WTC11 (cell line): ENCODE results near the gene MAPK14. TPM values are rescaled to one million over a fixed set of nuclear protein-coding genes. Genes with fewer than 3 reads are reported as not detected.

Source experiments
- ATAC-seq: fragments of 200-7000 bp; cut with Tn5 transposase; 2 replicates; pipeline ENCODE4 v1.10.0; 2021; ENCODE audit warnings: mild to moderate bottlenecking, moderate library complexity
- CTCF ChIA-PET: fragments of 300-600 bp; sonication (Branson Sonifier 250); formaldehyde crosslinking; loops from one replicate; lab custom pipeline; 2021; ENCODE audit warnings: antibody characterized with exemption; lab: Charles Lee
- POLR2A ChIA-PET: fragments of 350-600 bp; sonication (Branson Sonifier 250); formaldehyde crosslinking; loops from one replicate; lab custom pipeline; 2021; ENCODE audit warnings: antibody characterized with exemption; lab: Charles Lee
- DNase-seq: peaks from one replicate; pipeline ENCODE4 v3.0.0; 2021; ENCODE audit warnings: low spot score
- H3K27ac Mint-ChIP-seq: 2 replicates; pipeline ENCODE4 v1.8.0; 2021; ENCODE audit warnings: mixed read lengths
- H3K27me3 Mint-ChIP-seq: 2 replicates; pipeline ENCODE4 v1.8.0; 2021; ENCODE audit warnings: low read depth, mild to moderate bottlenecking, moderate library complexity, mixed read lengths
- H3K36me3 Mint-ChIP-seq: 2 replicates; pipeline ENCODE4 v1.8.0; 2021; ENCODE audit warnings: mixed read lengths
- H3K4me1 Mint-ChIP-seq: 2 replicates; pipeline ENCODE4 v1.8.0; 2022; ENCODE audit warnings: mixed read lengths
- H3K4me3 Mint-ChIP-seq: 2 replicates; pipeline ENCODE4 v1.8.0; 2021; ENCODE audit warnings: mild to moderate bottlenecking, moderate library complexity, mixed read lengths
- H3K9me3 Mint-ChIP-seq: 2 replicates; pipeline ENCODE4 v1.8.0; 2021; ENCODE audit warnings: mixed read lengths
- ATF1 ChIP-seq: sonication (generic); formaldehyde crosslinking; IDR thresholded peaks from 2 replicates; pipeline ENCODE4 v1.8.1; 2023; ENCODE audit warnings: mild to moderate bottlenecking, moderate library complexity, missing genetic modification reagents
- EMX1 ChIP-seq: fragments of 250-450 bp; sonication (Bioruptor Pico); IDR thresholded peaks from 2 replicates; pipeline ENCODE4 v1.8.0; 2021; ENCODE audit warnings: mild to moderate bottlenecking
- GTF2I ChIP-seq: fragments of 250-450 bp; sonication (Bioruptor Pico); conservative IDR thresholded peaks from 2 replicates; pipeline ENCODE4 v1.4.0; 2021; ENCODE audit warnings: mild to moderate bottlenecking
- JUN ChIP-seq: sonication (generic); formaldehyde crosslinking; IDR thresholded peaks from 2 replicates; pipeline ENCODE4 v1.8.0; 2023; ENCODE audit warnings: mild to moderate bottlenecking, missing genetic modification reagents
- KAT7 ChIP-seq: sonication (generic); formaldehyde crosslinking; IDR thresholded peaks from 2 replicates; pipeline ENCODE4 v1.8.1; 2023; ENCODE audit warnings: missing genetic modification reagents, mild to moderate bottlenecking, borderline replicate concordance
- MXD4 ChIP-seq: fragments of 250-450 bp; sonication (Bioruptor Pico); IDR thresholded peaks from 2 replicates; pipeline ENCODE4 v1.8.0; 2021; ENCODE audit warnings: mild to moderate bottlenecking, moderate library complexity, borderline replicate concordance
- NR2C2 ChIP-seq: sonication (generic); formaldehyde crosslinking; IDR thresholded peaks from 2 replicates; pipeline ENCODE4 v1.8.0; 2022; ENCODE audit warnings: mild to moderate bottlenecking, missing genetic modification reagents
- OVOL2 ChIP-seq: fragments of 250-450 bp; sonication (Bioruptor Pico); IDR thresholded peaks from 2 replicates; pipeline ENCODE4 v1.9.0; 2021; ENCODE audit warnings: mild to moderate bottlenecking, borderline replicate concordance
- RELA ChIP-seq: sonication (generic); formaldehyde crosslinking; IDR thresholded peaks from 2 replicates; pipeline ENCODE4 v1.8.1; 2022; ENCODE audit warnings: missing genetic modification reagents, mild to moderate bottlenecking, borderline replicate concordance
- RORB ChIP-seq: fragments of 250-450 bp; sonication (Bioruptor Pico); IDR thresholded peaks from 2 replicates; pipeline ENCODE4 v1.9.0; 2021; ENCODE audit warnings: mild to moderate bottlenecking
- SMAD3 ChIP-seq: sonication (generic); formaldehyde crosslinking; IDR thresholded peaks from 2 replicates; pipeline ENCODE4 v1.8.0; 2022; ENCODE audit warnings: missing genetic modification reagents, mild to moderate bottlenecking, borderline replicate concordance
- TCF7 ChIP-seq: sonication (generic); formaldehyde crosslinking; IDR thresholded peaks from 2 replicates; pipeline ENCODE4 v1.8.0; 2022; ENCODE audit warnings: mild to moderate bottlenecking, low read depth, missing genetic modification reagents, moderate library complexity
- TEAD1 ChIP-seq: sonication (generic); formaldehyde crosslinking; IDR thresholded peaks from 2 replicates; pipeline ENCODE4 v1.8.0; 2022; ENCODE audit warnings: mild to moderate bottlenecking, missing genetic modification reagents
- TP53 ChIP-seq: sonication (generic); formaldehyde crosslinking; IDR thresholded peaks from 2 replicates; pipeline ENCODE4 v1.8.1; 2023; ENCODE audit warnings: mild to moderate bottlenecking, missing genetic modification reagents
- ZNF219 ChIP-seq: sonication (generic); formaldehyde crosslinking; IDR thresholded peaks from 2 replicates; pipeline ENCODE4 v1.8.0; 2023; ENCODE audit warnings: missing genetic modification reagents, mild to moderate bottlenecking, borderline replicate concordance
- ZNF317 ChIP-seq: sonication (generic); formaldehyde crosslinking; IDR thresholded peaks from 2 replicates; pipeline ENCODE4 v1.8.1; 2023; ENCODE audit warnings: low read depth, mild to moderate bottlenecking, moderate library complexity, missing genetic modification reagents, borderline replicate concordance
- ZNF396 ChIP-seq: fragments of 250-450 bp; sonication (Bioruptor Pico); IDR thresholded peaks from 2 replicates; pipeline ENCODE4 v1.8.0; 2021; ENCODE audit warnings: mild to moderate bottlenecking, moderate library complexity, borderline replicate concordance
- total RNA-seq: library from RNA; stranded (reverse); gene quantifications from 3 replicates; pipeline ENCODE4 v1.2.3, GENCODE V29; 2021
- TF ChIP-seq, protein P1 (sequence below): sonication (generic); formaldehyde crosslinking; IDR thresholded peaks from 2 replicates; pipeline ENCODE4 v1.8.0; 2022; ENCODE audit warnings: mild to moderate bottlenecking, missing genetic modification reagents
- TF ChIP-seq, protein P2 (sequence below): sonication (generic); formaldehyde crosslinking; IDR thresholded peaks from 2 replicates; pipeline ENCODE4 v1.8.0; 2022; ENCODE audit warnings: mild to moderate bottlenecking, missing genetic modification reagents
- TF ChIP-seq, protein P3 (sequence below): sonication (generic); formaldehyde crosslinking; IDR thresholded peaks from 2 replicates; pipeline ENCODE4 v1.8.1; 2023; ENCODE audit warnings: mild to moderate bottlenecking, missing genetic modification reagents
- TF ChIP-seq, protein P4 (sequence below): fragments of 200-600 bp; IDR thresholded peaks from 2 replicates; pipeline ENCODE4 v1.8.0; 2022; ENCODE audit warnings: antibody characterized with exemption

Gene MAPK14
- total RNA-seq, 1 experiment from 2014 or later: 34.0 TPM

DNA sequence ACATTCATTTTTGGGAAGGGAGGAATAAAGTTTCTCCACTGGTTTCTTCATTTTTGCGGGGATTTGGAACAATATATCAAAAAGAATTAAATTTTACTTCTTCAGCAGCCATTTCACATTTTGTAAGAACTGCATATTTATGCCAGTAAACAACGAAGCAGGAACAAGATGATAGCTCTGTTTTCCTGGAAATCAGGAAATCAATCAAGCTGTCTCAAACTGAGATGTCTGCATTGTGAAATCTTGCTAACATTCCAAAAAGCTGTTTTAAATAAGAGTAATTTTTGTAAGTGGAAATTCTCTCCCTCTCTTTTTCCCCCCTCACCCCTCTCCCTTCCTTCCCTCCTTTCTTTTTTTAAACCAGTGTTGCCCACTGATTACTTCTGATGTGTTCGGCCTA, 122.7 kb downstream of the MAPK14 start:
- no peak overlapping the region for H3K27ac Mint-ChIP-seq
- peaks cover 50% of the 10 kb centered on the region for H3K9me3 Mint-ChIP-seq
- TF ChIP-seq TP53 (CRISPR knock-in tag): no peak
- no peak for TF ChIP-seq ZNF219 (CRISPR knock-in tag)
- no peak for TF ChIP-seq MXD4
- TF ChIP-seq ZNF317: no peak
- TF ChIP-seq EMX1 (CRISPR knock-in tag): no peak
- TF ChIP-seq ZNF396 (CRISPR knock-in tag): no peak
- no peak for TF ChIP-seq GTF2I (CRISPR knock-in tag)
- TF ChIP-seq, all 79 proteins: peak for 0
- peaks cover 17% of the 10 kb centered on the region for H3K36me3 Mint-ChIP-seq
- peaks cover 12% of the 10 kb centered on the region for H3K4me1 Mint-ChIP-seq
- CTCF ChIA-PET: no interaction called here
- H3K4me3 Mint-ChIP-seq: no peak overlapping the region
- DNase-seq (no peak), ATAC-seq (no peak)
- peaks cover 5% of the 10 kb centered on the region for H3K27me3 Mint-ChIP-seq
- POLR2A ChIA-PET: no interaction called here

DNA sequence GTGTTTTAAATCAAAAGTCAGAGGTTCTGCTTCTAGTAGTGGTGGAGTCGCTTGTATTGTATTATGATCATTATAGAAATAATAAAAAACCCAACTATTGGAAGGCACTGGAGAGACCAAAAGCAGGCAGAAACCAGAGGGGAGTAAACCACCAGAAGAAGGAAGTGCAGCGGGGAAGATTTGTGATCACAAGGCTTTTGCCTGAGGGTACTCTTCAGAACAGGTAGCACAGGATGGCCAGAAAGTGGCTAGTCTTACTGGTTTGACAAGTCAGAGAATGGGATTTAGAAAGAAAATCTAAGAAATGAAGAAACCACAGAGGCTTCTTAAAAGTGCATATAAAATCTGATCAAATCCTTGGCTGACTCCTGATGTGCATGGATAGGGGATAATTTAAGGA, 126.7 kb downstream of the MAPK14 start:
- H3K36me3 Mint-ChIP-seq: peaks cover 20% of the 10 kb centered on the region
- H3K9me3 Mint-ChIP-seq: peaks cover 41% of the 10 kb centered on the region
- no peaks in the 10 kb centered on the region for H3K27me3 Mint-ChIP-seq
- ChIA-PET POLR2A (no interaction called here), CTCF (no interaction called here)
- ATAC-seq (no peak), DNase-seq (no peak)
- TF ChIP-seq, protein P1, sequence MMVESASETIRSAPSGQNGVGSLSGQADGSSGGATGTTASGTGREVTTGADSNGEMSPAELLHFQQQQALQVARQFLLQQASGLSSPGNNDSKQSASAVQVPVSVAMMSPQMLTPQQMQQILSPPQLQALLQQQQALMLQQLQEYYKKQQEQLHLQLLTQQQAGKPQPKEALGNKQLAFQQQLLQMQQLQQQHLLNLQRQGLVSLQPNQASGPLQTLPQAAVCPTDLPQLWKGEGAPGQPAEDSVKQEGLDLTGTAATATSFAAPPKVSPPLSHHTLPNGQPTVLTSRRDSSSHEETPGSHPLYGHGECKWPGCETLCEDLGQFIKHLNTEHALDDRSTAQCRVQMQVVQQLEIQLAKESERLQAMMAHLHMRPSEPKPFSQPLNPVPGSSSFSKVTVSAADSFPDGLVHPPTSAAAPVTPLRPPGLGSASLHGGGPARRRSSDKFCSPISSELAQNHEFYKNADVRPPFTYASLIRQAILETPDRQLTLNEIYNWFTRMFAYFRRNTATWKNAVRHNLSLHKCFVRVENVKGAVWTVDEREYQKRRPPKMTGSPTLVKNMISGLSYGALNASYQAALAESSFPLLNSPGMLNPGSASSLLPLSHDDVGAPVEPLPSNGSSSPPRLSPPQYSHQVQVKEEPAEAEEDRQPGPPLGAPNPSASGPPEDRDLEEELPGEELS (CRISPR knock-in tag): no peak
- TF ChIP-seq RORB (CRISPR knock-in tag) (no peak), TCF7 (no peak), OVOL2 (CRISPR knock-in tag) (no peak), RELA (CRISPR knock-in tag) (no peak)
- TF ChIP-seq, protein P2, sequence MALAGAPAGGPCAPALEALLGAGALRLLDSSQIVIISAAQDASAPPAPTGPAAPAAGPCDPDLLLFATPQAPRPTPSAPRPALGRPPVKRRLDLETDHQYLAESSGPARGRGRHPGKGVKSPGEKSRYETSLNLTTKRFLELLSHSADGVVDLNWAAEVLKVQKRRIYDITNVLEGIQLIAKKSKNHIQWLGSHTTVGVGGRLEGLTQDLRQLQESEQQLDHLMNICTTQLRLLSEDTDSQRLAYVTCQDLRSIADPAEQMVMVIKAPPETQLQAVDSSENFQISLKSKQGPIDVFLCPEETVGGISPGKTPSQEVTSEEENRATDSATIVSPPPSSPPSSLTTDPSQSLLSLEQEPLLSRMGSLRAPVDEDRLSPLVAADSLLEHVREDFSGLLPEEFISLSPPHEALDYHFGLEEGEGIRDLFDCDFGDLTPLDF: no peak
- no peak overlapping the region for H3K27ac Mint-ChIP-seq
- peaks cover 8% of the 10 kb centered on the region for H3K4me1 Mint-ChIP-seq
- no peak overlapping the region for H3K4me3 Mint-ChIP-seq

DNA sequence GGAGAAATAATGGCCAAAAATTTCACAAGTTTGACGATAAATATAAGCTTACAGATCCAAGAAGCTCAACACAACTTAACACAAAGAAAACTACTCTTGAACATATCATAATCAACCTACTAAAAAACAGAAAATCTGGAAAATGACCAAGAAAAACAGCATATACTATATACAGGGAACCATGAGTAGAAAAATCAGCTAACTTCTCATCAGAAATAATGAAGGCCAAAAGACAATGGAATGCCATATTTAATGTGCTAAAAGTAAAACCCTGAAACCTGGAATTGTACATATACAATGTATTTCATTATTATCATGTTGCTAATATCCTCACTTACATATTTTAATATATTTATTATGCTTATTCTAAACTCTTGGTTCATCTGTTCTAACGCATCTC, 128.1 kb downstream of the MAPK14 start:
- CTCF ChIA-PET: no interaction called here
- no peak for ATAC-seq
- TF ChIP-seq, protein P3, sequence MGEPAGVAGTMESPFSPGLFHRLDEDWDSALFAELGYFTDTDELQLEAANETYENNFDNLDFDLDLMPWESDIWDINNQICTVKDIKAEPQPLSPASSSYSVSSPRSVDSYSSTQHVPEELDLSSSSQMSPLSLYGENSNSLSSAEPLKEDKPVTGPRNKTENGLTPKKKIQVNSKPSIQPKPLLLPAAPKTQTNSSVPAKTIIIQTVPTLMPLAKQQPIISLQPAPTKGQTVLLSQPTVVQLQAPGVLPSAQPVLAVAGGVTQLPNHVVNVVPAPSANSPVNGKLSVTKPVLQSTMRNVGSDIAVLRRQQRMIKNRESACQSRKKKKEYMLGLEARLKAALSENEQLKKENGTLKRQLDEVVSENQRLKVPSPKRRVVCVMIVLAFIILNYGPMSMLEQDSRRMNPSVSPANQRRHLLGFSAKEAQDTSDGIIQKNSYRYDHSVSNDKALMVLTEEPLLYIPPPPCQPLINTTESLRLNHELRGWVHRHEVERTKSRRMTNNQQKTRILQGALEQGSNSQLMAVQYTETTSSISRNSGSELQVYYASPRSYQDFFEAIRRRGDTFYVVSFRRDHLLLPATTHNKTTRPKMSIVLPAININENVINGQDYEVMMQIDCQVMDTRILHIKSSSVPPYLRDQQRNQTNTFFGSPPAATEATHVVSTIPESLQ (CRISPR knock-in tag): no peak
- TF ChIP-seq NR2C2 (no peak), ZNF317 (peak; percentile 64; the same call in 1 of the 2 replicates)
- Mint-ChIP-seq H3K4me1 (peaks cover 8% of the 10 kb centered on the region), H3K27me3 (no peaks in the 10 kb centered on the region), H3K4me3 (no peak overlapping the region), H3K36me3 (peaks cover 26% of the 10 kb centered on the region), H3K27ac (no peak overlapping the region), H3K9me3 (peaks cover 46% of the 10 kb centered on the region)
- POLR2A ChIA-PET: no interaction called here
- no peak for DNase-seq

DNA sequence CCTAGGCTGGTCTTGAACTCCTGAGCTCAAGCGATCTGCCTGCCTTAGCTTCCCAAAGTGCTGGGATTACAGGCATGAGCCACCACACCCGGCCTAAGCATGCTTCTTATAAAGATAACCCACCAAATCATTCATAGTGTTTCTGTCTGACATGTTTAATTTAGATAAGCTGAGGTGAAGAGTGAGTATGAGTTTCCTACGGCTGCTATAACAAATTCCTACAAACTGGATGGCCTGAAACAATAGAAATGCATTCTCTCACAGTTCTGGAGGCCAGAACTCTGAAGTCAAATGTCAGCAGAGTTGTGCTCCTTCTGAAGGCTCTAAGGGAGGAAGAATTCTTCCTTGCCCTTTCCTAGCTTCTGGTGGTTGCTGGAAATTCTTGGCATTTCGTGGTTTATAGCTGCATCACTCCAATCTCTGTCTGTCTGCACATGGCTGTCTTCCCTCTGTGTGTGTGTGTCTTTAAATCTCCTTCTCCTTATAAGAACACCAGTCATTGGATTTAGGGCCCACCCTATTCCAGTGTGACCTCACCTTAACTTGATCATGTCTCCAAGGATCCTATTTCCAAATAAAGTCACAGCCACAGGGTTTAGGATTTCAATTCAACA, 132.6 kb downstream of the MAPK14 start:
- Mint-ChIP-seq H3K4me1 (no peaks in the 10 kb centered on the region), H3K4me3 (no peak overlapping the region), H3K27me3 (no peaks in the 10 kb centered on the region), H3K36me3 (peaks cover 18% of the 10 kb centered on the region), H3K9me3 (peaks cover 22% of the 10 kb centered on the region), H3K27ac (no peak overlapping the region)
- CTCF ChIA-PET: interaction anchor here (1.0 kb wide), 1 partner anchor 180 kb away, joined by 3 read pairs; no protein-coding TSS in a partner anchor
- POLR2A ChIA-PET: no interaction called here
- ATAC-seq (no peak), DNase-seq (no peak)
- TF ChIP-seq TEAD1 (CRISPR knock-in tag) (no peak), SMAD3 (CRISPR knock-in tag) (no peak), ATF1 (CRISPR knock-in tag) (no peak), NR2C2 (no peak), JUN (CRISPR knock-in tag) (no peak), KAT7 (no peak), RORB (CRISPR knock-in tag) (no peak)
- TF ChIP-seq, protein P4, sequence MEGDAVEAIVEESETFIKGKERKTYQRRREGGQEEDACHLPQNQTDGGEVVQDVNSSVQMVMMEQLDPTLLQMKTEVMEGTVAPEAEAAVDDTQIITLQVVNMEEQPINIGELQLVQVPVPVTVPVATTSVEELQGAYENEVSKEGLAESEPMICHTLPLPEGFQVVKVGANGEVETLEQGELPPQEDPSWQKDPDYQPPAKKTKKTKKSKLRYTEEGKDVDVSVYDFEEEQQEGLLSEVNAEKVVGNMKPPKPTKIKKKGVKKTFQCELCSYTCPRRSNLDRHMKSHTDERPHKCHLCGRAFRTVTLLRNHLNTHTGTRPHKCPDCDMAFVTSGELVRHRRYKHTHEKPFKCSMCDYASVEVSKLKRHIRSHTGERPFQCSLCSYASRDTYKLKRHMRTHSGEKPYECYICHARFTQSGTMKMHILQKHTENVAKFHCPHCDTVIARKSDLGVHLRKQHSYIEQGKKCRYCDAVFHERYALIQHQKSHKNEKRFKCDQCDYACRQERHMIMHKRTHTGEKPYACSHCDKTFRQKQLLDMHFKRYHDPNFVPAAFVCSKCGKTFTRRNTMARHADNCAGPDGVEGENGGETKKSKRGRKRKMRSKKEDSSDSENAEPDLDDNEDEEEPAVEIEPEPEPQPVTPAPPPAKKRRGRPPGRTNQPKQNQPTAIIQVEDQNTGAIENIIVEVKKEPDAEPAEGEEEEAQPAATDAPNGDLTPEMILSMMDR: no peak
